Lower lobe of right lung (tissue), 2 donors: ENCODE results near the gene ARMH4. TPM values are rescaled to one million over a fixed set of nuclear protein-coding genes. Genes with fewer than 3 reads are reported as not detected.

Experiments
- ATAC-seq, 2 donors: fragments of 200-7000 bp; cut with Tn5 transposase; one replicate each; pipeline ENCODE4 v1.9.1; 2020 to 2022; ENCODE audit warnings: mild to moderate bottlenecking in 2 of 2, moderate library complexity in 2 of 2
- DNase-seq: peaks from one replicate; pipeline ENCODE4 v3.0.0-alpha.2; 2020
- H3K27ac ChIP-seq: fragments of 200-600 bp; one replicate; pipeline ENCODE4 v1.8.0; 2022
- H3K27me3 ChIP-seq: fragments of 200-600 bp; one replicate; pipeline ENCODE4 v1.8.0; 2022; ENCODE audit warnings: low read depth
- H3K36me3 ChIP-seq: fragments of 200-600 bp; one replicate; pipeline ENCODE4 v1.8.0; 2022; ENCODE audit warnings: mild to moderate bottlenecking
- H3K4me1 ChIP-seq: fragments of 200-600 bp; one replicate; pipeline ENCODE4 v1.8.0; 2022
- H3K4me3 ChIP-seq: fragments of 200-600 bp; one replicate; pipeline ENCODE4 v1.8.0; 2022; ENCODE audit warnings: mild to moderate bottlenecking
- H3K9me3 ChIP-seq: fragments of 200-600 bp; one replicate; pipeline ENCODE4 v1.8.0; 2022
- intact Hi-C: fragments of 100-400 bp; cut with DNase I; formaldehyde crosslinking; loops from one replicate; pipeline ENCODE4 v1.11.0; 2022
- total RNA-seq: library from RNA; stranded (reverse); fragmentation: NEBNext Ultra II Directional; extraction: Animal tissue kit (Norgen Biotek cat#: 25700); gene quantifications from one replicate; pipeline ENCODE4 v1.2.1, GENCODE V29; 2021
- TF ChIP-seq, protein P1 (sequence below): fragments of 200-600 bp; IDR thresholded peaks from one replicate; pipeline ENCODE4 v1.8.0; 2022; ENCODE audit warnings: antibody characterized with exemption, mild to moderate bottlenecking
- donor health status: DM: no; HTN: yes; CAD: no; lungs with severe emphysema.

The ARMH4 gene
- total RNA-seq, 1 donor from 2014 or later, result 2.1 TPM

DNA sequence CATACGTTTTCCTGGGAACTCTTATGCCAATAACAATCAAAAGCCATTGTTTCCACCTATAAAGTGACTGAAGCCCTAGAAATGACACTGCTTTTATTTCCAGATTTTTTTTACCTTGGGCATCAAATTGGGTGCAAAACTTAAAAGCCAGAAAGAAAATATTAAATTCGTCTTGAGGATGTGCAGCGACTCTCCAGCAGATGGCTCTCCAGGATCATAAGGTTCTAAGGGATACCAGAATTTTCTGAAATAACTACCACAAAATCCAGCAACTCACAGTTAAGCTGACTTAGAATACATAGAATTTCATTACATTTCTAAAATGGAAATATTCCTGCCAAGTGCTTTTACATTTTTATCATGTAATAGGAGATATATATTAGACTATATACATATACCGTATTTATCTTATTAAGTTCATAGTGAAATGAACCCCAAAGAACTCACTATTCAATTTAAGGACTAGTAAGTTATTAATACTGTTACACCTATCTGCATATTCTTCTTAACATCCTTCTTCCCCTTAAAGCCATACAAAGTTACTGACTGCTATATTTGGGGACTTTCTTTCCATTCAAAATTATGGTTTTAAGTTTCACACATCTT is 44.0 kb downstream of the ARMH4 start:
- ATAC-seq, result peak in 1 of 2 donors; percentile 51
- intact Hi-C loops, result no loop called here
- DNase-seq, result no peak

GRCh38 chr14:58107041-58107440 is 45.0 kb downstream of the ARMH4 start:
- intact Hi-C loops, result no loop called here
- no peaks in the 10 kb centered on the region for H3K36me3 ChIP-seq
- ATAC-seq, result no peak

More for the DNA sequence above, 44.0 kb downstream of the ARMH4 start:
- no peaks in the 10 kb centered on the region for H3K4me1 ChIP-seq
- TF ChIP-seq, protein P1, sequence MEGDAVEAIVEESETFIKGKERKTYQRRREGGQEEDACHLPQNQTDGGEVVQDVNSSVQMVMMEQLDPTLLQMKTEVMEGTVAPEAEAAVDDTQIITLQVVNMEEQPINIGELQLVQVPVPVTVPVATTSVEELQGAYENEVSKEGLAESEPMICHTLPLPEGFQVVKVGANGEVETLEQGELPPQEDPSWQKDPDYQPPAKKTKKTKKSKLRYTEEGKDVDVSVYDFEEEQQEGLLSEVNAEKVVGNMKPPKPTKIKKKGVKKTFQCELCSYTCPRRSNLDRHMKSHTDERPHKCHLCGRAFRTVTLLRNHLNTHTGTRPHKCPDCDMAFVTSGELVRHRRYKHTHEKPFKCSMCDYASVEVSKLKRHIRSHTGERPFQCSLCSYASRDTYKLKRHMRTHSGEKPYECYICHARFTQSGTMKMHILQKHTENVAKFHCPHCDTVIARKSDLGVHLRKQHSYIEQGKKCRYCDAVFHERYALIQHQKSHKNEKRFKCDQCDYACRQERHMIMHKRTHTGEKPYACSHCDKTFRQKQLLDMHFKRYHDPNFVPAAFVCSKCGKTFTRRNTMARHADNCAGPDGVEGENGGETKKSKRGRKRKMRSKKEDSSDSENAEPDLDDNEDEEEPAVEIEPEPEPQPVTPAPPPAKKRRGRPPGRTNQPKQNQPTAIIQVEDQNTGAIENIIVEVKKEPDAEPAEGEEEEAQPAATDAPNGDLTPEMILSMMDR, result peak; percentile 69
- no peak overlapping the region for H3K4me3 ChIP-seq
- no peaks in the 10 kb centered on the region for H3K36me3 ChIP-seq
- H3K27me3 ChIP-seq, result no peaks in the 10 kb centered on the region
- no peaks in the 10 kb centered on the region for H3K9me3 ChIP-seq
- no peak overlapping the region for H3K27ac ChIP-seq

DNA sequence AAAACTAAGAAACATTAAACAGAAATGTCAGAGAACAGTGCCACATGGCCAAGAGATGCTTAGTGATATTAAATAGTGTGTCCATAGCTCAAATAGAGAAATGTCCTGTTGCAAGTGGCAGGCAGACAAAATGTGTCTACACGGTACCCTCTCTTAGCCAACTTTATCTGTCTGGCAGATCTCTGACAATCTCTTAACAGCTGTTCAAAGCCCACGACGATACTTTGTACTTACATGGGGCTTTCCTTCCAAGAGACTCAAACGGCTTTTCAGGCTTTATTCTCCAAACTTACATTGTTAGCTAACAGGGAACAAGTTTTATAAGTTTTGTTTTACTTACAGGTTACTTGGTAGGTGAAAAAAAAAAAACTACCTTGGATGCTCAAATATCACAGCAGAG is 45.6 kb downstream of the ARMH4 start:
- ATAC-seq, result no peak
- DNase-seq, result no peak
- TF ChIP-seq, protein P1, result no peak
- Histone ChIP-seq H3K4me3 (no peak overlapping the region), H3K36me3 (no peaks in the 10 kb centered on the region), H3K27ac (no peak overlapping the region), H3K4me1 (no peaks in the 10 kb centered on the region), H3K27me3 (no peaks in the 10 kb centered on the region), H3K9me3 (no peaks in the 10 kb centered on the region)
- intact Hi-C loops, result no loop called here

More at GRCh38 chr14:58107041-58107440, 45.0 kb downstream of the ARMH4 start:
- Histone ChIP-seq H3K27ac (no peak overlapping the region), H3K4me1 (no peaks in the 10 kb centered on the region), H3K4me3 (no peak overlapping the region), H3K27me3 (no peaks in the 10 kb centered on the region), H3K9me3 (no peaks in the 10 kb centered on the region)
- TF ChIP-seq, protein P1, result no peak
- DNase-seq, result no peak

DNA sequence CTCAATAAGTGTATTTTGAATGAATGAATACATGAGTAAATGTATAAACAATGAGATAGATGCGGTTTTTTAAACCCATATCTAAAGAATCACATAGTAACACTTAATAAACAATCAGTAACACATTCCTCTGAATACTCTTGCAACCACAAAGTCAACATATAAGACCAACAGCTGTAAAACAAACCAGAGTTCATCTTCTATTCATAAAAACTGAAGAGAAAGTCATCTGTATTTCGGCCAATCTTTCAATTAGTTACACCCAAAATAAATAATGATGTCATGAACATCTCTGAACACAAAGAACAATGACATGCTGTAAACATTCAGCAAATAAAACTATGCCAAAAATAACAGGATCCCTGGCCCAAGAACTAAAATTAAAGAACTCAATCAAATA is 47.2 kb downstream of the ARMH4 start:
- TF ChIP-seq, protein P1, result no peak
- H3K27ac ChIP-seq, result no peak overlapping the region
- no peaks in the 10 kb centered on the region for H3K36me3 ChIP-seq
- intact Hi-C loops, result no loop called here
- H3K27me3 ChIP-seq, result no peaks in the 10 kb centered on the region
- DNase-seq, result no peak
- H3K4me1 ChIP-seq, result no peaks in the 10 kb centered on the region
- no peak for ATAC-seq
- no peaks in the 10 kb centered on the region for H3K9me3 ChIP-seq
- no peak overlapping the region for H3K4me3 ChIP-seq

DNA sequence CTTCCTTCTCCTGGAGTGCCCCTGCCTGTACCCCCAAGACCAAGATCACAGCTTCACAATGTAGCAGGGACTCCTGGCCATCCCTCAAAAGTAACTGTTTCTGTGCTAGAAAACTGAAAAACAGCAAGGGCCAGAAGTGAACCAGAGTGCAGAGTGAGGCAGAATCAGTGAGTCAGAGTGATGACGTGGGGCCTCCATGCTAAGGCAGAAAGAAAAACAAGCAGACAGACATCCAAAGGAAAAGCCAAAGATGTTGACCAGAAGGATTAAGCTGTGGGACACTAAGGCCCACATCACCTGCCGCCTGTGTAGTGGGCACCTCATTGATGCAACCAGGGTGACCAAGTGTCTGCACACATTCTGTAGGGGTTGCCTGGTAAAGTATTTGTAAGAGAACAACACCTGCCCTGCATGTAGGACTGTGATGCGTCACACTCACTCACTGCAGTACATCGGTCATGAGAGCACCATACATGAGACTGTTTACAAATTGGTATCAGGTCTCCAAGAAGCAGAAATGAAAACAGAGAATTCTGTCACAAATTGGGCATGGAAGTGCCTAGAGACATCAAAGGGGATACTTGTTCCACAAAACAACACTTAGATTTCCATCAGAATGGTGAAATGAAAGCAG is 51.2 kb downstream of the ARMH4 start:
- TF ChIP-seq, protein P1, result no peak
- intact Hi-C loops, result no loop called here
- Histone ChIP-seq H3K9me3 (no peaks in the 10 kb centered on the region), H3K36me3 (no peaks in the 10 kb centered on the region), H3K4me1 (no peaks in the 10 kb centered on the region), H3K27ac (no peak overlapping the region), H3K4me3 (no peak overlapping the region), H3K27me3 (no peaks in the 10 kb centered on the region)
- DNase-seq (no peak), ATAC-seq (no peak)
